Kidney (tissue), 14 donors: Measurements from ENCODE around the gene UNC45A. TPM values are rescaled to one million over a fixed set of nuclear protein-coding genes. Genes with fewer than 3 reads are reported as not detected.
A peak's percentile ranks its signal among the peaks of the same experiment; 100 is the strongest.

Source experiments
- DNase-seq, 5 donors: peaks; one replicate each; pipeline ENCODE4 v3.0.0-alpha.2; 2013 to 2020
- FAIRE-seq: peaks from 2 replicates; lab custom pipeline; 2012; peaks lifted over from hg19 to GRCh38; lab: Jason Lieb, UNC
- H3K27ac ChIP-seq, 2 donors: one replicate each; pipeline ENCODE4 v1.7.0; 2013; ENCODE audit warnings: low read depth in 2 of 2, low read length in 2 of 2, inconsistent platforms in 1 of 2
- H3K27me3 ChIP-seq: one replicate; pipeline ENCODE4 v1.7.1; 2013; ENCODE audit warnings: low read length, inconsistent platforms; ENCODE audit not compliant: control insufficient read depth, insufficient read depth
- H3K36me3 ChIP-seq, 3 donors: one replicate each; pipeline versions ENCODE4 v1.7.0 to v1.7.1; 2013; ENCODE audit warnings: low read length in 3 of 3, control low read depth in 1 of 3, inconsistent platforms in 1 of 3; ENCODE audit not compliant: insufficient read depth in 3 of 3, control insufficient read depth in 2 of 3
- H3K4me1 ChIP-seq, 3 donors: one replicate each; pipeline versions ENCODE4 v1.7.0 to v1.7.1; 2013; ENCODE audit warnings: low read length in 3 of 3, inconsistent platforms in 1 of 3, low read depth in 1 of 3; ENCODE audit not compliant: control insufficient read depth in 2 of 3, insufficient read depth in 2 of 3
- H3K4me3 ChIP-seq, 3 donors: one replicate each; pipeline versions ENCODE4 v1.7.0 to v1.8.1; 2013; ENCODE audit warnings: low read length in 3 of 3, control low read depth in 1 of 3, inconsistent platforms in 1 of 3
- H3K9ac ChIP-seq, 3 donors: one replicate each; pipeline versions ENCODE4 v1.7.0 to v1.7.1; 2013; ENCODE audit warnings: low read length in 3 of 3, control low read depth in 1 of 3, inconsistent platforms in 1 of 3
- H3K9me3 ChIP-seq, 3 donors: one replicate each; pipeline versions ENCODE4 v1.7.0 to v1.7.1; 2013; ENCODE audit warnings: low read length in 3 of 3, control low read depth in 1 of 3, inconsistent platforms in 1 of 3; ENCODE audit not compliant: control insufficient read depth in 2 of 3, insufficient read depth in 1 of 3
- CTCF ChIP-seq: IDR thresholded peaks from 3 replicates; pipeline ENCODE4 v1.5.1; 2012; ENCODE audit warnings: mild to moderate bottlenecking, moderate library complexity, borderline replicate concordance; ENCODE audit not compliant: insufficient read depth; ENCODE audit errors: extremely low read depth
- intact Hi-C: fragments of 100-400 bp; cut with DNase I; formaldehyde crosslinking; loops from one replicate; pipeline ENCODE4 v1.11.1; 2022
- polyA plus RNA-seq: library from polyadenylated mRNA; stranded (reverse); fragments of 350-450 nt; fragmentation: Illumina TruSeq; extraction: RNeasy Lipid Tissue Mini Kit (QIAGEN cat#74804); gene quantifications from one replicate; pipeline ENCODE4 v1.2.3, GENCODE V29; 2014; ENCODE audit warnings: low read depth, low replicate concordance; ENCODE audit not compliant: insufficient read depth
- total RNA-seq: library from RNA; stranded (reverse); fragmentation: NEBNext Ultra II Directional; extraction: Animal tissue kit (Norgen Biotek cat#: 25700); gene quantifications from one replicate; pipeline ENCODE4 v1.2.1, GENCODE V29; 2021
- donor health status: control.
- donor health status: control.
- donor health status: control.
- donor health status: control.
- donor health status: control.
- donor health status: DM: yes; HTN: yes; CAD: no.
- donor health status: Normal renal cell carcinoma (clear cell type).

The UNC45A gene
- total and polyA plus RNA-seq, 2 donors from 2014 or later = 48.9 to 62.8 TPM

- Histone ChIP-seq H3K4me3 (no peak overlapping the region), H3K27ac (no peak overlapping the region), H3K9ac (no peak overlapping the region), H3K36me3 (peaks cover 2 to 74% (median 60%) of the 10 kb centered on the region in 3 donors), H3K4me1 (no peaks in the 10 kb centered on the region), H3K9me3 (no peaks in the 10 kb centered on the region), H3K27me3 (no peaks in the 10 kb centered on the region)
- TF ChIP-seq CTCF = no peak
- FAIRE-seq (no peak), DNase-seq (peak in 1 of 5 donors; percentile 24)
- intact Hi-C loops = no loop called here
Measured at GRCh38 chr15:90915216-90915807, 19.8 kb upstream of the UNC45A start.

- FAIRE-seq = no peak
- H3K4me3 ChIP-seq = no peak overlapping the region
- H3K27me3 ChIP-seq = no peaks in the 10 kb centered on the region
- DNase-seq = peak in 3 of 5 donors; percentile 40 to 75 (median 43)
- no peak for TF ChIP-seq CTCF
- intact Hi-C loops = no loop called here
- H3K27ac ChIP-seq = no peak overlapping the region
- H3K9ac ChIP-seq = no peak overlapping the region
- no peaks in the 10 kb centered on the region for H3K4me1 ChIP-seq
- H3K9me3 ChIP-seq = no peaks in the 10 kb centered on the region
- H3K36me3 ChIP-seq = peaks cover 2 to 73% (median 60%) of the 10 kb centered on the region in 3 donors
Measured at GRCh38 chr15:90915808-90916440, 19.2 kb upstream of the UNC45A start.

DNA sequence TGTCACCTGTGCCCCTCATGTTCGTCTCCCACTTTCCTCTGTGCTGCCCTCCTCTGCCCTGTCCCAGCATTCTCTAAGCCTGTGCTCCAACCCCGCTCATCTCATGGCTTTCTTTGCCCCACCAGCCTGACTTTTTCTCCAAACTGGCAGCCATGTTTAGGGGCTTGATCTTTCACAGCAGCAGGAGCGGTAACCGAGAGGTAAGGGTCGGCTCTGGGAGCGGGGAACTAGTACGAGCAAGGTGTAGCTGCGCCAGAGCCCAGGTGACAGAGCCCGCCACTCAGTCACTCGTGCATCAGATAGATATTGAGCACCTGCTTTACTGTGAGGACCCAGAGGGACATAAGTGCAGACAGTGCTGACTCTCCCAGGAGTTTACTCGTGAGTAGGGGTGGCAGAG lies 18.6 kb upstream of the UNC45A start:
- no peaks in the 10 kb centered on the region for H3K27me3 ChIP-seq
- DNase-seq (no peak), FAIRE-seq (no peak)
- no peak overlapping the region for H3K9ac ChIP-seq
- no peaks in the 10 kb centered on the region for H3K4me1 ChIP-seq
- intact Hi-C loops = no loop called here
- peaks cover 2 to 69% (median 56%) of the 10 kb centered on the region in 3 donors for H3K36me3 ChIP-seq
- H3K4me3 ChIP-seq = no peak overlapping the region
- H3K27ac ChIP-seq = no peak overlapping the region
- no peaks in the 10 kb centered on the region for H3K9me3 ChIP-seq
- TF ChIP-seq CTCF = no peak
